Suppressor macrophage (primary cell): ENCODE data around the gene MAB21L3.

ENCODE experiments used
- DNase-seq, 4 experiments: peaks; one replicate each; pipeline ENCODE4 v3.0.0-alpha.2; 2020 to 2022

MAB21L3 gene

GRCh38 chr1:116166011-116166571 lies 54.9 kb downstream of the MAB21L3 start:
- DNase-seq = peak in 3 of 4 experiments; percentile 16 to 42 (median 36)

DNA sequence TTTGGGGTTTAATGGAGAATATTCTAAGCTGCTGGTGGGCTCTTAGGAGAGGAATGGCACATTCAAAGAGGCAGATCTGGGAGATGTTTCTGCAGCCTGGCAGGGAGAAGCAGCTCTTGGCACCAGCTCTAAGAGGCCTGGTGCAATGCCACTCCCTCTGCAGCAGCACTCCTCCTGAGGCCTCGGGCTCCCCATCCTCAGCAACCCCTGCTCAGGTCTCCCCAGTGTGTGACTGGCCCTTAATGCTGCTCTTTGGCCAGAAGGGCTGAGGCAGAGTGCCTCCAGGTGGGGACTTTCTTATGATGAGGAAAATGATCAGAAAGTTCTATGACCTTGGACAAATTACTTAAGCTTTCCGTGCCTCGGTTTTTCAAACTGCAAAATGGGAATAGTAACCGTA lies 55.5 kb downstream of the MAB21L3 start:
- no peak for DNase-seq

DNA sequence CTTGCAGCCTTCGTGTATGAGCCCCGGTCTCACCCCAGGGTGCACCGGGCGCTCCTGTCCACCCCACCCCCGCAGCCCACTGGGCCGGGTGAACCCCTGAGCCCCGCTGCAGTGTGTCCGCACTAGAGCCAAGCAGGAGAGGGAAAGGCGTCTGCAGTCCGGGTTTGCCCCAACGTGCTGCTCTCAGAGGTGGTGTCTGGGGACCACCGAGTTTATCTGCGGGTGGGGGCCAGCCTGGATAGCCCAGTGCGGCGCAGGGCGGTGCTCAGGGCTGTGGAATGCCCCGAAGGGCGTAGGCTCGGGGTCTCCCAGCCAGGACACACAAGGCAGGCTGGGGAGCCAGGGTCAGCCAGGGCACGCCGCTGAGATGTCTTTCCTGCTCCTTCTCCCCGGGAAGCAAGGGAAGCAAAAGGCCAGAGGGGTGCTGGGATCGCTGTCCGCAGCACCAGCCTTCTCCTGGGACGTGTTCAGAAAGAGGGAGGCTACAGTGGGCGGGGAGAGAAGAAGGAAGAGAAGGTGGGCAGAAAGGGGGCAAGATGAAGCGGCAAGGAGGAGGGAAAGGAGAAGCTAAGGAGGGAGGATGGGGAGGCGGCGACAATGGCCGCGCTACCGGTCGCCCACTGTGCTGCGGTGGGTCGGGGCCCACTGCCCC lies 56.6 kb downstream of the MAB21L3 start:
- peak in 2 of 4 experiments; percentile 10 to 14 for DNase-seq

GRCh38 chr1:116168277-116169032 lies 57.3 kb downstream of the MAB21L3 start:
- DNase-seq = peak; percentile 73 to 91 (median 80)

DNA sequence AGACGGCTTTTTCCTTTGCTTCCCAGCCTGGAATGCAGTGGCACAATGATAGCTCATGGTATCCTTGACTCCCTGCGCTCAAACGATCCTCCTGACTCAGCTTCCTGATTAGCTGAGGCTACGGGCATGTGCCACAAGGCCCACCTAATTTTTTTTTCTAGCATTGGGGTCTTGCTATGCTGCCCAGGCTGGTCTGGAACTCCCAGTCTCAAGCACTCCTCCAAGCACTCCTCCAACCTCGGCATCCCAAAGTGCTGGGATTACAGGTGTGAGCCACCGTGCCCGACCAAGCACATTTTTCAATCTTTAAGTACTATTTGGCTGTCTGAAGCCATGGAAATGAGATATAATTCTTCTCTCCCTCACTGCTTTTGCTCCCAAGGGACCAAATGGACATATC lies 58.7 kb downstream of the MAB21L3 start:
- DNase-seq = no peak

- no peak for DNase-seq
Measured at GRCh38 chr1:116170721-116171589, 59.8 kb downstream of the MAB21L3 start.

DNA sequence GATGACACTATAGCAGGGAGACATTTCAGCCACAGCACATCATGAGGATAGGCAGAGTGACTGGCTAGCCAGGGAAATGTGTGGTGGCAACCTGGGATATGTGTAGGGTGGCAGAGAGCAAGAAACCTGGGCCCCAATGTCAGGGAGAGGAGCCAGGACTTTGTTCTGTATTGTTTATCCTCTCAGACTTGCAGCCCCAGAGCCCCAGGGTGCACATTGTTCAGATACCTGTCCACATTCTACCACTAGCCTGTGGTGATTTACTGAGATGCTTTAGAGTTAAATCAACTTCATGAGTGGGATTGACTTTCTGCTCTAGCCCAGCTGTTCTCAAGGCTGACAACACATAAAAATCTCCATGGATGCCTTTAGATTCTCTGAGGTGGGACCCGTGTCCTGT lies 61.5 kb downstream of the MAB21L3 start:
- DNase-seq = no peak

DNA sequence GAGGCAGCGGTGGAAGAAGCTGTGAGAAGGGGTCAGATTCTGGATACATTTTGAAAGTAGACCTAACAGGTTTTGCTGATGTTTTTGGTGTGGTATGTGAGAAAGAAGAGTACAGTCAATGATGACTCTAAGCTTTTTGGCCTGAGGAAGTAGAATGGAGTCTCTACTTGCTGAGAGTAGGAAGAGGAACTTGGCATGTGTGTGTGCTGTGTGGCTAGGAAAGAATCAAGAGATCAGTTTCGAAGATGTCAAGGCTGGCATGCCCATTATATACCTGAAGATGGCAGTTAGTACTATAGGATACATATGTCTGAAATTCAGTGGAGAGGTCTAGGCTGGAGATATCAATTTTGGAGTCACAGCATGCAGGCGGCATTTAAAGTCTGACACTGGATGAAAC lies 64.4 kb downstream of the MAB21L3 start:
- DNase-seq = peak in 3 of 4 experiments; percentile 33 to 52 (median 40)

DNA sequence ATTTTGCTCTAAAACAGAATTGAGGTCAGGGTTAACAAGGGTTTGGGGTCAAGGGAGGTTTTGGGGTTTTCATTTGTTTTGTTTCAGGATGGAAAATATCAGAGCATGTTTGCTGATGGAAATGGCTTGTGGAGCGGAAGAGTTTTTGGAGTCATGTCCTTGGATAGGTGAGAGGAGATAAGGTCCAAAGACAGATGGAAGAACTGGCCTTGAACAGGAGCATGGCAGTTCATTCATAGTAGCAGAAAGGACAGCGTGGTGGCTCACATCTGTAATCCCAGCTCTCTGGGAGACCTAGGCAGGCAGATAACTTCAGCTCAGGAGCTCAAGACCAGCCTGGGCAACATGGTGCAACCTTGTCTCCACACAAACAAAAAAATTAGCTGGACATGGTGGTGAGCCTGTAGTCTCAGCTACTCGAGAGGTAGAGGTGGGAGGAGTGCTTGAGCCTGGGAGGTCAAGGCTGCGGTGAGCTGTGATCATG lies 65.1 kb downstream of the MAB21L3 start:
- no peak for DNase-seq

- DNase-seq = no peak
Measured at GRCh38 chr1:116177861-116178260, 66.7 kb downstream of the MAB21L3 start.

DNA sequence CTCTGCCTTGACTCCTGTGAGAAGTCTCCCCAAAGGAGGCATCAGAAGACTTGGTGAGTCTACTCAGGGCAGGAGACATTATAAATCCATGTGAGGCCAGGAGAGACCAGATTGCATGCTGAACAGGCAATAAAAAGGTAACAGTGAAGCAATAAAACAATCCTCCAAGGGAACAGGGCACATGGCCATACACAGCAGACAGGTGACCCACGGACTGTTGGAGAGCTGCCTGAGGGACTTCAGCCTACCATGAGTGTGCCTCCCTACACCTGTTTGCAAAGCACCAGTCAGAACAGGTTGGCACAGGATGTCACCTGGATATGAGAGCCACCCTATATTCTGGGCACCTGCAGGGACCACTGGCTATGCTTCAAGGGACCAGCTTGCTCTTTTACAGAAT lies 67.6 kb downstream of the MAB21L3 start:
- no peak for DNase-seq

- DNase-seq = no peak
Measured at GRCh38 chr1:116179419-116179818, 68.2 kb downstream of the MAB21L3 start.

DNA sequence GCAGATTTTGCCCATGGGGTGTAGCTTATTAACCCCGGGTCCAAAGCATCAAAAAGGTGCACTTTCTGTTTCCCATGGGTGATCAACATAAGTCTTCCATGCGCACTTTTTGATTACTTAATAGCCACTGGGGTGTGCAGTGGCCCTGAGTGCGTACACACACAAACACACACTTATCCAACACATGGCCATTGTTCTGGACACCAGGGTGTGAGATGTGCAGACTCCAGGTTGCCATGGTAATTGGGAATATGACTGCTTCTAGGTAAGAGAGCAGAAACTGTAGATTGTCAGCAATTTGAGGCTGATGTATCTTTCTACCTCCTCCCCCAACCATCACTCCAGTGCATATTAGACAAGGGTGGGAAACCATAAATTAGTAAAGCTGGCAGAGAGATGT lies 68.8 kb downstream of the MAB21L3 start:
- DNase-seq = no peak

- DNase-seq = peak in 1 of 4 experiments; percentile 6
Measured at GRCh38 chr1:116182019-116182714, 71.0 kb downstream of the MAB21L3 start.
